GM19023 (cell line): ENCODE data around the gene SLC44A1.

Source experiments
- ATAC-seq: cut with Tn5 transposase; IDR thresholded peaks from one replicate; pipeline ENCODE4 v1.9.1; 2021; ENCODE audit warnings: mild to moderate bottlenecking, moderate library complexity; ENCODE audit not compliant: unreplicated experiment

Gene SLC44A1

DNA sequence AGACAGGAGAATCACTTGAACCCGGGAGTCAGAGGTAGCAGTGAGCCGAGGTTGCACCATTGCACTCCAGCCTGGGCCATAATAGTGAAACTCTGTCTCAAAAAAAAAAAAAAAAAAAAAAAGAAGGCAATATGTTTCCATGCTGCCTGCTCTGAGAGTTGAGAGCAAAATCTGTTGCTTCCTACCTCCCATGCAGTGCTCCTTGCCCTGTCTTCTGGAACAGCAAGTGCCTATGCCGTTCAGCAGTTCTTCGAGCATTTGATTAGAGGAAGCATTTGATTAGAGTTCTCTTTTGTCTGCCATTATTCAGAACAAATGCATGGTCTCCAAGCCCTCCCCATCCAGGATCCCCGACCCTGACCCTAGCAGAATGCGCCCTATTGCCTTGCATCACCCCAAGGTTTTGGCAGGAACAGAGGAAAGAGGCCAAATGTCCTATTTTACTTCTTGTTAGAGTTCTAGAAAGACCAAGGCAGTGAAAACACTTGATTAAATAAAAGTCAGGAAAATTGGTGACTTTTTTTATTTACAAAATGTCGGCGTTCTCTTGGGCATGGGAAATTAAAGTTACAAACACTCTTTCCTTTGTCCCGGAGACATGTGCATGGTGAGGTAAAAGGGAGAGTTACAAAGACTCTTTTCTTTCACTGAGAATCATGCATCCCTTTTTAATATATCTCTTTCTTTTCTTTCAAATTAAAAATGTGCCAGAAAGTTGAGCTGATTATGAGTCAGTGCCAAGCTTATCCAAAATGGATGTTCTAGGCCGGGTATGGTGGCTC, 175.6 kb downstream of the SLC44A1 start:
- no peak for ATAC-seq

GRCh38 chr9:105421154-105421553, 176.7 kb downstream of the SLC44A1 start:
- ATAC-seq = no peak

DNA sequence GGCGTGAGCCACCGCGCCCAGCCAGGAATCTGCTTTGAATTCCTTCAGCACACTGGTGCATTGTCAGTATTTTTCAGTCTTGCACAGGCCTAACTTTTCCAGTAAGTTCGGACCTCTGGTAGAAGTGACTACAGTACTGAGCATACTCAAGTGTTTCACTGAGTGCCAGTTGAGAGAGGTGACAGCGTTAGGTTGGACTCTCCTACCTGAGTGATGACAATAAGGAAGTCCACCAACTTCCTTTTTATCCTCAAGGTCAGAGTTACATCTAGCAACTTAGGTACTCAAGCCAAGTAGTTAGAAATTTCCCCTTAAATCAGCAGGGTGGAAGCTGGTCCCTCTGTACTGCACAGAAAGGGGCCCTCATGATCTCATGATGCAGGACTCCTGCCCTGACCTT, 177.4 kb downstream of the SLC44A1 start:
- ATAC-seq = no peak

DNA sequence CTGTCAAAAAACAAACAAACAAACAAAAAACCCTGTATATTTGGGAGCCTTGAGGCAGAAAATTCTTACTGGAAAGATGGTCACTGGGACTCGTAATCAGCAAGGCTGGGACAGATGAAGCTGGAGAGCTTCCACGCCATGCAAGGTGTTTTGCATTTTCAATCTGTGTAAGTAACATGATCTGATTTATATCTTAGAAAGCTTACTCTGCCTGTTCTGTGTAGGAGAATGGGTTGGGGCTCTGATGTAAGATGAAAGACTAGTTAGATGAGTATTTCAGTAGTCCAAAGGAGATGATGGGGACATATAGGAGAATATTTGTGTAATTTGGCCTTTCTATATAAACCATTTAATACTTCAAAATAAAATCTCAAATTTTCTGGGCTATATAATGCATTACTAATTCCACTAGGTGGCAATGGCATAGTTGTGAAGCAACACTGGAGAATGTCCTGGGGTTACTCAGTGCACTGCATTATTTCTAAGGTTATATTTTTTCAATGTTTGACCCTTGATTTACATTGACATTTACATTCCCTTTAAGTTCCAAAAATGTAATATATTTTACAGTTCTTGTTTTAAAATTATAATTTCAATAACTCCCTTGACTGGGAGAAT, 181.5 kb downstream of the SLC44A1 start:
- ATAC-seq = no peak

- ATAC-seq = no peak
Observed at GRCh38 chr9:105426657-105427056, 182.2 kb downstream of the SLC44A1 start.

DNA sequence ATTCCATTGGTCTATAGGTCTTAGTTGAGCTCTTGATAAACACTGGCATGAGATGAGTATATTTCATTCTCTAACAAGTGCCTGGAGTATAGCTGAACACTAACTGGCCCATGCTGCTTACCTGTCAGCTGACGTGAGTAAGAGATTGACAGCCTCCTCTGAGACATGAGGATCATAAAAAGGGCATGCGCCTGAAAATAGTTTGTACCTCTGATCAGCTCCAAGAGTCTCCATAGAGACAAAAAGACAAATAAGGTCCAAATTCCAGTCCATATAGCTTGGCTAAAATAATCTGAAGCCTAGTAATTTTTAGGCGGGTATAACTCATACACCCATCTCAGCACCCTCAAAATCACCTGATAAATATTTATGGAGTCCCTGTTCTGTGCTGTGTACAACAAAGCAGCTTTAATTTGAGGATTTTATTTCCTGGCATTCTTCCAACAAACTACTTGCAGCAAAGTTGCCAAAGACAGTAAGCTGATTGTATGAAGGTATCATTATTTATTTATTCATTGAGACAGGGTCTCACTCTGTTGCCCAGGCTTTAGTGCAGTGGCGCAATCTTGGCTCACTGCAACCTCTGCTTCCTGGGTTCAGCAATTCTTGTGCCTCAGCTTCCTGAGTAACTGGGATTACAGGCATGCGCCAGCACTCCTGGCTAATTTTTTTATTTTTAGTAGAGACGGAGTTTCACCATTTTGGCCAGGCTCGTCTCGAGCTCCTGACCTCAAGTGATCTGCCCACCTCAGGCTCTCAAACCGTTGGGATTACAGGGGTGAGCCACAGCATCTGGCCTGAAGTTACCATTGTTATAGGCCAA, 187.2 kb downstream of the SLC44A1 start:
- ATAC-seq = no peak

- no peak for ATAC-seq
Observed at GRCh38 chr9:105432247-105432842, 187.9 kb downstream of the SLC44A1 start.

DNA sequence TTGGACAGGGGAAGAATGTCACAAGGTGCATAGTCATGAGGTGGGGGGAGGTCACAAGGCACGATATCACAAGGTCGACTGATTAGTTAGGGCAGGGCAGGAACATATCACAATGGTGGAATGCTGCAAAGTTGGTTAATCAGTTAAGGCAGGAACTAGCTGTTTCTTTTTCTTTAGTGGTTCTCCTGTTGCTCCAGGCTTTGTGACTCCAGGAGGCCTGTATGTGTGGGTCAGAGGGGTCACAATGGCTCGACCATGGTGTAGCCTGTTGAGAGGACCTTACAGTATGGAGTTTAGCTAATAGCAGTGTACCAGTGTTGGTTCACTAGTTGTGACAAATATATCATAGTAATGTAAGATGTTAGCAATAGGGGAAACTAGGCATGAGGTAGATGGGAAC, 191.0 kb downstream of the SLC44A1 start:
- no peak for ATAC-seq

- no peak for ATAC-seq
Observed at GRCh38 chr9:105436783-105437182, 192.3 kb downstream of the SLC44A1 start.

DNA sequence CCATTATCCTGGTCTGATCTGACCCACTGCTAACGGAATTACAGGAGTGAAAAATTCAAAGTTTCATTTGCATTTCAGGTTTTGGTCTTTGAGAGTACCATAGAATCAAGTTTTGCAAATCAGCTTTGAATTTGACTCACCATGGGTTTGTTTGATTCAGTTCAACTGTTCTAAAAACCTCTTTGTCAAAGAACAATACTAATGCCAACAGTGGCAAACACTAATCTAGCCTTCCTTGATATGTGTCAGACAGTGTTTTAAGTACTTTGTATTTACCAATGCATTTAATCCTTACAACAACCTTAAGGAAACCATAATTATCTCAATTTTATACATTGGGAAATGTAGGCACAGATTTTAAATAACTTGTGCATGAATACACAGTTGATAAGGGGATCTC, 193.3 kb downstream of the SLC44A1 start:
- ATAC-seq = no peak

GRCh38 chr9:105438141-105438806, 193.8 kb downstream of the SLC44A1 start:
- ATAC-seq = no peak

DNA sequence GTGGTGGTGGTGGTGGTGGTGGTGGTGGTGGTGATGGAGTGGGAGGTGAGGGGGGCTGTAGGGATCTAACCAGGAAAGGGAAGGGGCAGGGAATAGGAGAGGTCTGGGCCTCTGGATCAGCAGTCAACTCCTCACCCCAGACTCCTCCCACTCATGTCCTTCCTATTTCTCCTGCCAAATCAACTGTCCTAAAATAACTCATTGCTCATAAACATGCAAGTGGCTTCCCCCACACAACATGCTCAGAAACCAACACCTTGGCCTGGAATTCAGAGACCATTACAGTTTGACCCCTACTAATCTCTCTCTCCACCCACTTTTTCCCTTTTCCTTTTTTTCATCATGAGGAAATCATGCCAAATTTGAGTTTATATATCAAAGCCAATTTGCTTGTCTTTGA, 195.0 kb downstream of the SLC44A1 start:
- ATAC-seq = no peak

DNA sequence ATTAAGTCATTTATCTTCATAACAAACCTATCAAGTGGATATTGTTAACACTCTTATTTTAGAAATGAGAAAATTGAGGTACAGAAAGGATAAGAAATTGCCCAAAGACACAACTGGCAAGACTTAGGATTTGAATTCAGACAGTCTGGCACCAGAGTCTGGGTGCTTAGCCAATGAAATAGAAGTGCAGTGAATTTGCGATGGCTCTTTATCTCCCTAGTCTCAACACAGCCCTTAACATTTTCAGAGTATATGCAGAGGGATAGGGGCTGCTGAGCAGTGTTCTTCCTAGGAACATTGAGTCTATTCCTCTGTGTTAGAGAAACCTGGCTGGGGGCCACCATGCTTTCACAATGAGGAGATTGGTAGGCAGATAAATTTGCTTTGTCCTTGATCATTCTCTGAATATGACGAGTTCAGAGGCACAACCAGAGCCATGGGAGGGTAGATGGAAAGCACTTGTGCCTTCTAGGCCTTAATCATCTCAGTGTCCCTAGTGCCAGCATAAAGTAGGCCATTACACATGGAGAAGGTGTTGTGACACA, 197.2 kb downstream of the SLC44A1 start:
- no peak for ATAC-seq

DNA sequence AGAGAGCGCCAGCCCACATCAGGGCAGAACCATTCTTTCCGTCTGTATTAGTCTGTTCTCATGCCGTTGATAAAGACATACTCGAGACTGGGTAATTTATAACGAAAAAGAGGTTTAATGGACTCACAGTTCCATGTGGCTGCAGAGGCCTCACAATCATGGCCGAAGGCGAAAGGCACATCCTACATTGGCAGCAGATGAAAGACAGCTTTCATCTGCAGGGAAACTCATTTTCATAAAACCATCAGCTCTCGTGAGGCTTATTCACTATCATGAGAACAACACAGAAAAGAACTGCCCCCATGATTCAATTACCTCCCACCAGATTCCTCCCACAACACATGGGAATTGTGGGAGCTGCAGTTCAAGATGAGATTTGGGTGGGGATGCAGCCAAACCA, 198.7 kb downstream of the SLC44A1 start:
- ATAC-seq = no peak

DNA sequence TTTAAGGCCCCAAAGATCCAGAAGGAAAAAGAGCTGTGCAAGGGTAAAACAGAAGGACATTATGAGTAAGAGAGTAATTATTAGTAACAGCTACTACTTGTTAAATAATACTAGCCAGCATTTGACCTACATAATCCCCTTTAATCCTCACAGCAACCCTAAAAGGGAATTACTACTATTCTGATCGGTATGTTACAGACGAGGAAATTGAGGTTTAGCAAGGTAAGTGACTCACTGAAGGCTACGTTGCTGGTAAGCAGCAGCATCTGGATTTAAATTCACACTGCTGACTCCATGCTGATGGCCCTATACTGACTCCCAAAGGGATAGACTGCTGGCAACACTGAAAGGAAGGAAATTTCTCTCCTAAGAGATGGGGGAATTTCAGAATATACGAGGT, 199.7 kb downstream of the SLC44A1 start:
- ATAC-seq = no peak

GRCh38 chr9:105445203-105445881, 200.9 kb downstream of the SLC44A1 start:
- ATAC-seq = no peak

DNA sequence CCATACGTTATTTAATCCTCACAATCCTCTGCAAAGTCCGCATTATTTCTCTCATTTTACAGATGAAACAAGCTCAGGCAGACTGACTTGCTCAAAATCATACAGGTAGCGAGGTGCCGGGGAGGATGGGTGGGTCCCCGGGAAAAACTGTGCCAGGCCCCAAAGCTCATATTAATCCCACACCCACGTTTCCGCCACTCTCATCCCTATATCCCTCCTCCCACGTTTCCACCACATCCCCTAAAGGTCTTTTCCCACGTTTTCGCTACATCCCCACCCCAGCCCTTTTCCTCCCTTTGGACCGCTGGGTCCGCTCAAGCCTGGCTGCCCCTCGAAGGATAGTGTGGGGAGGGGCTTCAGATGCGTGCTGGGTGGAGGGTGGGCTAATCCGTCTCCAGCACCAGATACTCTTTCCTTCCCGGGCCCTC, 202.9 kb downstream of the SLC44A1 start:
- no peak for ATAC-seq

- peak; percentile 96 for ATAC-seq
Observed at GRCh38 chr9:105447814-105448812, 203.7 kb downstream of the SLC44A1 start, which contains the start of gene FSD1L. TSS of gene FSD1L (plus strand) at chr9:105448034. CDS start at chr9:105448221, 187 bp downstream.

DNA sequence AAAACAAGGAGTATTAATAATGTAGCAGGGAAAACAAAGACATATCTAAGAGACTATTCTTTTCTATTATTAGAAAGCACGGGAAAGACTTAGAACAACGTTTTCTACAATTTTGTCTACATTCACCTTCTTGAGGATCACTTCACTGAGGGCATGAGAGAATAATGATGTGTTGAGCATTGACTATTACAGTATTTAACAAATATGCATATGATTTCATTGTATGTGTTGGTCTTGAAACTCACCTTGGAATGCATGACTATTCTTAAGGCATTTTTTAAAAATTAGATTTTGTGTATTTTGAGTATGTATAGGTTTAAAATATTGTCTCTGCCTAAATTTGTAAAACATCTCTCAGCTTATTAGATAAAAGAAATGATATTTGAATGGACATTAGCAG, 204.6 kb downstream of the SLC44A1 start:
- no peak for ATAC-seq
